ENCODE results near the gene TNFRSF19.

DNA sequence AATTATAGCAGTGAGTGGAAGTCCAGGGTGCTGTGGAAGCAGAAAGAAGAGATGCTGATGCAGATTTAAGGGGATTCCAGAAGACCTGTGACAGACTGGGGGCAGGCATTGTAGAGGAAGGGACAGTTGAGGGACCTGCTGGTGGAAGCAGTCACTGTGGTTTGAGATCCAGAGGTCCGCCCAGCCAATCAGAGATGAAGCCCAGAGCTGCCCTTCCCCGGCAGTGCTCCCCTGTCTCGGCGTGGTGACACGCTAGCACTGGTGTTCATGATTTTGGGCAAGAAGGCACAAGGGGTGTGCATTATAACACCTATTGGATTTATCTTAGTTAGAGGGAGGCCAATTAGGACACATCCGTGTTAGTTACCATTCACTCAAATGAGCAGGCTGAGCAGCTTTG is 16.1 kb downstream of the TNFRSF19 start:
- TF ChIP-seq, protein P1, sequence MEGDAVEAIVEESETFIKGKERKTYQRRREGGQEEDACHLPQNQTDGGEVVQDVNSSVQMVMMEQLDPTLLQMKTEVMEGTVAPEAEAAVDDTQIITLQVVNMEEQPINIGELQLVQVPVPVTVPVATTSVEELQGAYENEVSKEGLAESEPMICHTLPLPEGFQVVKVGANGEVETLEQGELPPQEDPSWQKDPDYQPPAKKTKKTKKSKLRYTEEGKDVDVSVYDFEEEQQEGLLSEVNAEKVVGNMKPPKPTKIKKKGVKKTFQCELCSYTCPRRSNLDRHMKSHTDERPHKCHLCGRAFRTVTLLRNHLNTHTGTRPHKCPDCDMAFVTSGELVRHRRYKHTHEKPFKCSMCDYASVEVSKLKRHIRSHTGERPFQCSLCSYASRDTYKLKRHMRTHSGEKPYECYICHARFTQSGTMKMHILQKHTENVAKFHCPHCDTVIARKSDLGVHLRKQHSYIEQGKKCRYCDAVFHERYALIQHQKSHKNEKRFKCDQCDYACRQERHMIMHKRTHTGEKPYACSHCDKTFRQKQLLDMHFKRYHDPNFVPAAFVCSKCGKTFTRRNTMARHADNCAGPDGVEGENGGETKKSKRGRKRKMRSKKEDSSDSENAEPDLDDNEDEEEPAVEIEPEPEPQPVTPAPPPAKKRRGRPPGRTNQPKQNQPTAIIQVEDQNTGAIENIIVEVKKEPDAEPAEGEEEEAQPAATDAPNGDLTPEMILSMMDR (IDR thresholded peaks at IDR 0.05 in 8 of 11, conservative IDR thresholded peaks at IDR 0.05 in 3 of 11), result no peak
- no peak for TF ChIP-seq POLR2A (IDR thresholded peaks at IDR 0.05)

Data from spleen (tissue), 7 donors.